Measurements from ENCODE around the gene RIN2.
A peak's percentile ranks its signal among the peaks of the same experiment; 100 is the strongest.

RIN2 gene

GRCh38 chr20:19765913-19766312, 7.9 kb downstream of the RIN2 start:
- no peak for DNase-seq (ENCODE audit: low read depth in 3 of 3)

- no peak for DNase-seq (ENCODE audit: low read depth in 3 of 3)
These were observed 9.0 kb downstream of the RIN2 start for GRCh38 chr20:19767070-19767469.

DNA sequence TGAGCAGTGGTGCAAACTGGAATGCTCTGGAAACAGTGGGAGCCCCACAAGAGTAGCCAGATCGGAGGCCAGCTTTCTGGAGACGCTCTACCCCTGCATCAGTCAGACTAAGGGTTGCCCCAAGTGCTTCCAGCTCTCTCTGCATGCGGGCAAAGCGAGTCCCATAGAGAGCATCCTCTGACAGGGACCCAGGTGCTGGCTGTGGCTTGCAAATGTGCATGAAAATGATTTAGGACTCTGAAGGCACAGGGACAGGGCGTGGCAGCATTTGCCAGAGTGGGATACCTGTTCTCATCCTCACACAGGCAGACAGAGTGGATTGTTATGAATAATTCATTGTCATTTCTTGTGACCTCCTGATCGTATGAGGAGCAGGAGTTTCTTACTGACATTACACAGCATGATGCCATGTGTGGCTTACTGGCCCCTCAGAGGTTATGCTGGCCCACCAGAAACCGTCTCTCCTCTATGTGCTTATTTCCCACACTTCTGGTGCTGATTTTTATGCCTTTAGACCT, 10.3 kb downstream of the RIN2 start:
- no peak for DNase-seq (ENCODE audit: low read depth in 3 of 3)

- no peak for DNase-seq (ENCODE audit: low read depth in 3 of 3)
These were observed 11.4 kb downstream of the RIN2 start for GRCh38 chr20:19769507-19769906.

DNA sequence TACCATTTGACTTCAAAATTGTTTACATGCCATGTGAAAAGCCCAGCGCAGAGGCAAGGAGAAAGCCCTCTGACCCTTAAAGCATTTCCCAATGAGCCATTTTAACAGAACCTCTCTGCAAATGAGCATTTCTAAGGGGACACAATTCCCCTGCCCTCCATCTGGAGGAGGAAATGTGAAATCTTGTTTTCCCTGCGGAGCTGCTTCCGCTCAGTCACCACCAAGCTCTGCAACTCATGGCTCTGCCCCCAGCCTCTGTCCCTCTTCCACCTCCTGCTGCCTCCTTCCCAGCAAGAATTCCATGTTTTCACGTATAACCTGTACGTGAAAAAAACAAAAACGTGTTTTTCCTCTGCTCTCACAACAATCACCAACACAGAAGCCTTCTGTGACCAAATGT, 12.3 kb downstream of the RIN2 start:
- no peak for DNase-seq (ENCODE audit: low read depth in 3 of 3)

- DNase-seq (ENCODE audit: low read depth in 3 of 3), result no peak
These were observed 13.0 kb downstream of the RIN2 start for GRCh38 chr20:19771031-19771430.

DNA sequence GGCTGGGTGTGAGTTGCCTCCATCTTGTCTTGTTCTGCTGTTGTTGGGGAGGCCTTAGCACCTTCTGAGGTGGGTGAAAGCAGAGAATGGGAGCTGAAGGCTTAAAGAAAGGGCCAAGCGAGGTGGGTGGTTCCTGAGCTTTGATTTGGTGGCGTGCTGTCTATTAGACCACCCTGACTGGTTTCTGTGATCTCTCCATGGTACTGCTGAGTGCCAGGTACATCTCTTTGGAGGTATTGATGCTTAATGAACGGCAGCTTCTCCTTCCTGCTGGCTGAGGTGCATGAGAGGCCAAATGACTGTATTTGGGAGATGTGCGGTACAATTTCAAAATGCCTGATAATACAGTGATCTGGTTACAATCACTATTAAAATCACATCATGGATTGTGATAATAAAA, 15.4 kb downstream of the RIN2 start:
- no peak for DNase-seq (ENCODE audit: low read depth in 3 of 3)

- DNase-seq (ENCODE audit: low read depth in 3 of 3), result no peak
These were observed 16.3 kb downstream of the RIN2 start for GRCh38 chr20:19774135-19774933.

DNA sequence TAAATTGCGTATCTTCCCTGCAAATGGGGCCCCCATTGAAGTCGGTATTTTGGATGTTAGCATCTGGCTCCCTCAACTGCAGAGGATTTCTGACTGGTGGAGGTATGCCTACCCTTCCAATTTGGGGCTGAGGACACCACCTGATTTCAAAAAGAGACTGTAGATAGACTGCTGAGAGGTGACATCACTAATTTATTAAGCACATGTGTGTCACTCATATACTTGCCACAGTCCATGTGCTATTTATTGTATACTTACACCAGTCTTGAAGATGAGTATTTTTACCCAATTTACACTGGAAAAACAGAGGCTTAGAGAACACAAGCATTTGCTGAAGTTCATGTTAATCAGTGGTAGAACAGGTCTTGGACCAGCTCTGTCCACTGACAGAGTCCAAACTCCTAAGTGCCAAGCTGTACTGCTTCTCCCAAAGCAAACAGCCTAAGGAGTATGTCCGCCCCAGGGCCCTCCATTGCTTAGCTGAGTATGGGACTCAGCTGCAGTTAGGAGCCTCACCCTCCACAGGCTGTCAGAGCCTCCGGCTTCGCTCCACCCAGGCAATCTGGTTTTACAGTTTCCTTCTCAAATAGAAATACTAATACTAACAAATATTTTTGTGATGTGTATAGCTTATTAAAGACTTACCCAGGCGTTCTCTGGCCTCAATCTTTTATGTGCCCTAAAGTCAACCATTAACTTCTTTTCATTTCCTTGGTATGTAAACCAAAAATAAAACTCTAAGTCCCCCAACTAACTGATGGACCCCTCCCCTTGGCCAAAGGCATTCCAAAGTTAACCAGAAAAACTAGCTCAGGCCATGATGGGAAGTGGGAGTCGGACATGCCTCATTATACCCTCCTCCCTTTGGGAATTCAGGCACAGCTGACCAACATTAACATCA, 17.5 kb downstream of the RIN2 start:
- no peak for DNase-seq (ENCODE audit: low read depth in 3 of 3)

GRCh38 chr20:19777315-19777714, 19.3 kb downstream of the RIN2 start:
- DNase-seq (ENCODE audit: low read depth in 3 of 3), result no peak

GRCh38 chr20:19777981-19778380, 19.9 kb downstream of the RIN2 start:
- no peak for DNase-seq (ENCODE audit: low read depth in 3 of 3)

DNA sequence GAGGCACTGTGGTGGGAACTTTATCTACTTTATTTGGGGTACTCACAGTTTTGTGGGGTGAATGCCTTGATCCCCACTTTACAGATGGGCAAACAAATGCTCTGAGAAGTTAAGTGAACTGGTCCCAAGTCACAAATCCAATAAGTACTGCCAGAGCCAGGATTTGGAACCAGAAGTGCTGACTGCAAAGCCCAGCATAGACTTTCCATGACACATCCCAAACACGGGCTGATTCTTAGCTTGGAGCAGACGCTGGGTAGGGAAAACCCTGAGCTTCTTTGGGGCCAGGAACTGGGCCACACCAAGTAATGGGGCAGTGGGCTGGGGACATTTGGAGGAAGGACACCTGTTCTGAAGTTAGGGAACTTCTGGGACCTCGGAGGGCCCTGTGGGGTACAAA, 20.3 kb downstream of the RIN2 start:
- no peak for DNase-seq (ENCODE audit: low read depth in 3 of 3)

DNA sequence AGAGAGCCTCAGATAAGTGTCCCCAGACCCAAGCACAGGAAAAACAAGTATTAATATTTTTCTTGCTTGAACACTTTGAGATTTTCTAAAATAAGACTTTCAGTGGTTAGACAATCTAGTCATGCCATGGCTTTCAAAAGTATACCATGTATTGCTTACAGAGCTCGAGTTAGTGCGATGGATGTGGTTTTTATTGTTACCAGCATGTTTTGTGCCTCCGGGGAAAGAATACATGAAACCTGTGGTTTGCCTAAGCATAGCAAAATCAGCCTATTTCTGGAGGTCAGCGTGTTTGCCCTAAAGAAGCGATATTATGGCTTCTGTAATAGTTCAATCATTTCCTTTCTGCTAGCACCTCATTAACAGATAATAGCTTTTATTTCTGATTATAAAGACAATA, 21.6 kb downstream of the RIN2 start:
- no peak for DNase-seq (ENCODE audit: low read depth in 3 of 3)

DNA sequence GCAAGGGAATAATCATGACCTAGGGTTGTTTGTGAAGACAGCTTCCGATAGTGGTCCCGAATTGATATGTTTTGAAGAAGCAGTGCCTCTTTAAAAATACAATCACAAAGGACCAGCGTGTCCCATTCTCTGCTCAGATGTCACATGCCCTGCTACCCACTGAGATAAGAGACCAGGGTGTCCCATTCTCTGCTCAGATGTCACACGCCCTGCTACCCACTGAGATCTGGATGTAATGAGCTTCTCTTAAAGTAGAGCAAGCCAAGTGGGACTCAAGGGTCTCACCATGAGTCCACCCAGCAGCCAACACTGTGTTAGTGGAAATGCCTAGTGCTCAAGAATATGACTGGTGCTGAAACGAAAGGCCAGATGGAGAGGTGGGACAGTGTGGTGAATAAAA, 22.2 kb downstream of the RIN2 start:
- DNase-seq (ENCODE audit: low read depth in 3 of 3), result no peak

- DNase-seq (ENCODE audit: low read depth in 3 of 3), result no peak
These were observed 23.2 kb downstream of the RIN2 start for GRCh38 chr20:19781235-19781634.

GRCh38 chr20:19782669-19783068, 24.6 kb downstream of the RIN2 start:
- no peak for DNase-seq (ENCODE audit: low read depth in 3 of 3)

- no peak for DNase-seq (ENCODE audit: low read depth in 3 of 3)
These were observed 25.9 kb downstream of the RIN2 start for GRCh38 chr20:19783966-19784401.

DNA sequence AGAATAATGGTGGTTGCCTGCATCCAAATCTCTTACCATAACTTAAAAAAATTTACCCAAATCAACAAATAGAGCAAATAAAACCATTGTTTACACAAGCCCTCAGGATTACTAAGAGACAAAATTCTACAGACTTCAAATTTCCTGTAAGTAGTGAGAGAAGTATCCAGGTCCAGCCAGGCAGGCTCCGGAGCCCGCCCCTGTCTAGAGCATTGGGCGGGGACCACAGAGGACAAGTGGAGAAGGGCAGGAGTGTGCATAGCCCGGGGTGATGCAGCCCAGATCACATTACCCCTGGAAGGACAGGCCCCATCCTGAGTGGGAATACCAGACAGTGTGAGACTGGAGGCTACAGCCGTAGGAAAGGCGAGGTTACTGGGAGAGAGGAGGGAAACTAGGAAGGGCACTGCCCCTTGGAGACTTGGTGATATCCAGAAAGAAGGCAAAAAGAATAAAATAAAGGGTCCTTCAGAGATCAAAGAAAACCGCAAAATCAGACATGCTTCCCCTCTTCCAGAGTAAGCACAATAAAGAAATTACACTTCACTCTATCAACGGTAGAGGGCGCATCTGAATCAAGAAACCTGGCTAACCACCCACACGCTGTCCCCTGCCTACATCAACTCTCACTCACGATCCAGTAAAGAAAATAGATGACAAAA, 26.6 kb downstream of the RIN2 start:
- peak in 1 of 3 experiments; percentile 3 for DNase-seq (ENCODE audit: low read depth in 3 of 3)

- no peak for DNase-seq (ENCODE audit: low read depth in 3 of 3)
These were observed 27.3 kb downstream of the RIN2 start for GRCh38 chr20:19785173-19785982.

- no peak for DNase-seq (ENCODE audit: low read depth in 3 of 3)
These were observed 27.9 kb downstream of the RIN2 start for GRCh38 chr20:19785983-19786285.

DNA sequence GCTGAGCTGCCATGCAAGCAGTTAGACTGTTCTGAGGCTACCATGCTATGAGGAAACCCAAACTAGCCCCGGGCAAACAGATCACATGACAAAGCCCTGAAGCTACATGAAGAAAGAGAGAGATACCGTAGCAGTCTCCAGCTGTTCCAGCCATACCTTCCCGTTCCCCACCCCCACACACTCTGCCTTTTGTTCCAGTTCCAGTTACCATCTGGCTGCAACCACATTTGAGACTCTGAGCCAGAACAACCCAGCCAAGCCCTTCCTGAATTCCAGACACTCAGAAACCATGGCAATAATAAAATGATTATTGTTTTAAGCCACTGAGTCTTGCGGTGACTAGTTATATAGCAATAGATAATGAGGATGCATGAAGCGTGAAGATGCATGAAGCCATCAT, 28.3 kb downstream of the RIN2 start:
- DNase-seq (ENCODE audit: low read depth in 3 of 3), result no peak

GRCh38 chr20:19787366-19787765, 29.3 kb downstream of the RIN2 start:
- no peak for DNase-seq (ENCODE audit: low read depth in 3 of 3)

Data from stimulated activated CD4-positive, alpha-beta T cell treated with anti-CD3 and anti-CD28 coated beads, TNF-alpha, amount 100 ng/mL, for 4 hours (primary cell).